Neutrophil (primary cell): ENCODE measurements around the gene SLC25A21.
"Not testable (repeated sequence)": the region's sequence is repeated elsewhere in the genome, so short reads cannot be mapped to it uniquely, and the experiment has no call there.

Source experiments
- H3K27ac ChIP-seq: fragments of 200-600 bp; sonication (generic); 2 replicates; pipeline ENCODE4 v1.5.1; 2016; ENCODE audit warnings: mild to moderate bottlenecking, moderate library complexity
- H3K27me3 ChIP-seq: fragments of 200-600 bp; sonication (generic); 2 replicates; pipeline ENCODE4 v1.6.0; 2016; ENCODE audit warnings: mild to moderate bottlenecking
- H3K36me3 ChIP-seq: fragments of 200-600 bp; sonication (generic); 2 replicates; pipeline ENCODE4 v1.5.1; 2017
- H3K4me1 ChIP-seq, 2 experiments: fragments of 200-600 bp in 1 of 2; sonication (generic) in 1 of 2; 1 replicate in 1 of 2; 2 replicates in 1 of 2; pipeline versions ENCODE4 v1.5.1 to v1.6.1; 2013 to 2016; ENCODE audit warnings: low read depth in 1 of 2, low read length in 1 of 2, mild to moderate bottlenecking in 1 of 2, moderate library complexity in 1 of 2; ENCODE audit not compliant: control insufficient read depth in 1 of 2, insufficient read depth in 1 of 2
- H3K4me3 ChIP-seq, 2 experiments: fragments of 200-600 bp in 1 of 2; sonication (generic) in 1 of 2; 1 replicate in 1 of 2; 2 replicates in 1 of 2; pipeline ENCODE4 v1.5.1; 2013 to 2016; ENCODE audit warnings: low read depth in 1 of 2, low read length in 1 of 2, mild to moderate bottlenecking in 1 of 2, moderate library complexity in 1 of 2
- H3K9me3 ChIP-seq: fragments of 200-600 bp; sonication (generic); 2 replicates; pipeline ENCODE4 v1.5.1; 2016
- TF ChIP-seq, protein P1 (sequence below): fragments of 200-600 bp; sonication (generic); IDR thresholded peaks from 2 replicates; pipeline ENCODE4 v1.5.1; 2016; ENCODE audit warnings: antibody characterized with exemption

Gene SLC25A21

GRCh38 chr14:36816481-36816880 lies 355.9 kb downstream of the SLC25A21 start:
- no peaks in the 10 kb centered on the region for H3K36me3 ChIP-seq
- no peak overlapping the region for H3K4me3 ChIP-seq
- no peaks in the 10 kb centered on the region for H3K9me3 ChIP-seq
- TF ChIP-seq, protein P1, sequence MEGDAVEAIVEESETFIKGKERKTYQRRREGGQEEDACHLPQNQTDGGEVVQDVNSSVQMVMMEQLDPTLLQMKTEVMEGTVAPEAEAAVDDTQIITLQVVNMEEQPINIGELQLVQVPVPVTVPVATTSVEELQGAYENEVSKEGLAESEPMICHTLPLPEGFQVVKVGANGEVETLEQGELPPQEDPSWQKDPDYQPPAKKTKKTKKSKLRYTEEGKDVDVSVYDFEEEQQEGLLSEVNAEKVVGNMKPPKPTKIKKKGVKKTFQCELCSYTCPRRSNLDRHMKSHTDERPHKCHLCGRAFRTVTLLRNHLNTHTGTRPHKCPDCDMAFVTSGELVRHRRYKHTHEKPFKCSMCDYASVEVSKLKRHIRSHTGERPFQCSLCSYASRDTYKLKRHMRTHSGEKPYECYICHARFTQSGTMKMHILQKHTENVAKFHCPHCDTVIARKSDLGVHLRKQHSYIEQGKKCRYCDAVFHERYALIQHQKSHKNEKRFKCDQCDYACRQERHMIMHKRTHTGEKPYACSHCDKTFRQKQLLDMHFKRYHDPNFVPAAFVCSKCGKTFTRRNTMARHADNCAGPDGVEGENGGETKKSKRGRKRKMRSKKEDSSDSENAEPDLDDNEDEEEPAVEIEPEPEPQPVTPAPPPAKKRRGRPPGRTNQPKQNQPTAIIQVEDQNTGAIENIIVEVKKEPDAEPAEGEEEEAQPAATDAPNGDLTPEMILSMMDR: no peak
- H3K27ac ChIP-seq: no peak overlapping the region
- no peaks in the 10 kb centered on the region for H3K4me1 ChIP-seq
- no peaks in the 10 kb centered on the region for H3K27me3 ChIP-seq

- H3K9me3 ChIP-seq, H3K4me3 ChIP-seq, H3K27ac ChIP-seq, H3K27me3 ChIP-seq, H3K4me1 ChIP-seq, H3K36me3 ChIP-seq: not testable (repeated sequence)
Measured at GRCh38 chr14:36814783-36815182, 357.6 kb downstream of the SLC25A21 start.

DNA sequence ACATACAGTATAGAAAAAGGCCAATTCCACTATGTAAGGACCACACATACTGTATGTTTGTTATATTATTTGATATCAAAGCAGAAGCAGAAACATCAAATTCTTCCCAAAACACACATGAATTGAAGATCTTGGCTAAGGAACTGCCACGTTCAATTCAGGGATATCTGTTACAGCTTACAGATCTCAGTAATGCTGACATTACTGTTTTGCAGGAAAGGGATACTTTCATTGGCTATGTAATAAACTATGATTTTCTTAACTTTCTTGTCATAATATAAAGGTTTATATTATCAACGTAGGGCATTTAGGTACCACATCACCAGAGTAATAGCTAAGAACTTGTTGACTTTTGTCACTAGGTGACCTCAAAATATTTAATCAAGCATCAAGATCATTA lies 362.2 kb downstream of the SLC25A21 start:
- TF ChIP-seq, protein P1: no peak
- Histone ChIP-seq H3K36me3 (no peaks in the 10 kb centered on the region), H3K27ac (no peak overlapping the region), H3K4me1 (no peaks in the 10 kb centered on the region), H3K4me3 (no peak overlapping the region), H3K9me3 (no peaks in the 10 kb centered on the region), H3K27me3 (no peaks in the 10 kb centered on the region)

GRCh38 chr14:36807727-36808126 lies 364.7 kb downstream of the SLC25A21 start:
- TF ChIP-seq, protein P1: no peak
- H3K27me3 ChIP-seq: no peaks in the 10 kb centered on the region
- H3K4me1 ChIP-seq: no peaks in the 10 kb centered on the region
- H3K36me3 ChIP-seq: no peaks in the 10 kb centered on the region
- H3K9me3 ChIP-seq: no peaks in the 10 kb centered on the region
- H3K4me3 ChIP-seq: no peak overlapping the region
- no peak overlapping the region for H3K27ac ChIP-seq

- Histone ChIP-seq H3K27me3 (no peaks in the 10 kb centered on the region), H3K27ac (no peak overlapping the region), H3K36me3 (no peaks in the 10 kb centered on the region), H3K4me3 (no peak overlapping the region), H3K9me3 (no peaks in the 10 kb centered on the region), H3K4me1 (no peaks in the 10 kb centered on the region)
- TF ChIP-seq, protein P1: no peak
Measured at GRCh38 chr14:36805131-36805559, 367.3 kb downstream of the SLC25A21 start.

DNA sequence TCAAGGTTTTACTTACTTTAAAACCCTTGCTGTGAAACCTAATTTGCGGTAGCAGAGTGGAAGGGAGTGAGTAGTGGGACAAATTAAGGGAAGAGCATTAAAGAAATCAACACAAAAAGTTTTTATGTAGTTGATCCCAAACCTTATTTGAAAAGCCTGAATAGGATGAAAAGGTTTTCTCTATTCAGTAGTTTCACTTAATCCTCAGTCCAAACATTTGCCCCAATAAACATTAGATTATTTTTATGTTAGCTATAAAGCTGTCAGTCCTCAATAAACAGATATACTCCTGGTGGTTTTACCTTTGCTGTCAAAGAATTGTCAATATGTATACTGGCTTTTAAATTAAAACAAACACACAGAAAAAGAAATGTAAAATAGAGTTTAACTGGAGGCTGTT lies 374.8 kb downstream of the SLC25A21 start:
- no peak overlapping the region for H3K27ac ChIP-seq
- no peaks in the 10 kb centered on the region for H3K36me3 ChIP-seq
- H3K4me1 ChIP-seq: no peaks in the 10 kb centered on the region
- no peaks in the 10 kb centered on the region for H3K9me3 ChIP-seq
- no peaks in the 10 kb centered on the region for H3K27me3 ChIP-seq
- H3K4me3 ChIP-seq: no peak overlapping the region
- TF ChIP-seq, protein P1: no peak
